Thoracic aorta (tissue), 2 donors: ENCODE measurements around the gene DLGAP4. TPM values are rescaled to one million over a fixed set of nuclear protein-coding genes. Genes with fewer than 3 reads are reported as not detected.

Source experiments
- ATAC-seq: fragments of 150-250 bp; one replicate; pipeline ENCODE4 v1.8.0; 2017; ENCODE audit warnings: low read depth; ENCODE audit not compliant: insufficient number of reproducible peaks, low FRiP score
- DNase-seq: peaks from one replicate; pipeline ENCODE4 v3.0.0-alpha.2; 2020; ENCODE audit warnings: low spot score
- H3K27ac ChIP-seq, 2 donors: fragments of 200-600 bp; sonication (generic); 1 replicate in 1 of 2; 2 replicates in 1 of 2; pipeline ENCODE4 v1.5.1; 2016; ENCODE audit warnings: mild to moderate bottlenecking in 2 of 2, moderate library complexity in 2 of 2
- H3K27me3 ChIP-seq: fragments of 200-600 bp; sonication (generic); replicated peaks from 2 replicates; pipeline ENCODE4 v1.6.0; 2016; ENCODE audit warnings: mild to moderate bottlenecking; ENCODE audit not compliant: insufficient read depth
- H3K36me3 ChIP-seq: fragments of 200-600 bp; sonication (generic); one replicate; pipeline ENCODE4 v1.5.1; 2016
- H3K4me1 ChIP-seq, 2 donors: fragments of 200-600 bp; sonication (generic); 1 replicate in 1 of 2; 2 replicates in 1 of 2; pipeline versions ENCODE4 v1.5.1 to v1.6.0; 2016; ENCODE audit warnings: low read depth in 2 of 2, mild to moderate bottlenecking in 1 of 2; ENCODE audit not compliant: control insufficient read depth in 1 of 2
- H3K4me3 ChIP-seq: fragments of 200-600 bp; sonication (generic); 2 replicates; pipeline ENCODE4 v1.5.1; 2016; ENCODE audit warnings: mild to moderate bottlenecking
- H3K9me3 ChIP-seq: fragments of 200-600 bp; sonication (generic); 2 replicates; pipeline ENCODE4 v1.5.1; 2016
- CTCF ChIP-seq: fragments of 200-600 bp; sonication (generic); IDR thresholded peaks from one replicate; pipeline ENCODE4 v1.5.1; 2019; ENCODE audit warnings: antibody characterized with exemption
- total RNA-seq, 2 donors: library from RNA; depleted of rRNA; stranded (reverse); fragments of >200 nt; gene quantifications; one replicate each; pipeline versions ENCODE4 v1.1.0 to v1.2.3, GENCODE V29; 2016

Gene DLGAP4
- total RNA-seq, 2 donors from 2014 or later = 66.2 to 105 TPM

- no peaks in the 10 kb centered on the region for H3K9me3 ChIP-seq
- no peak for TF ChIP-seq CTCF
- H3K4me3 ChIP-seq = no peak overlapping the region
- no peak overlapping the region for H3K27ac ChIP-seq
- no peak for DNase-seq
- H3K4me1 ChIP-seq = peaks cover 8 to 9% of the 10 kb centered on the region in 2 donors
- H3K36me3 ChIP-seq = no peaks in the 10 kb centered on the region
- H3K27me3 ChIP-seq = peaks cover 23% of the 10 kb centered on the region
- ATAC-seq = no peak
Measured at GRCh38 chr20:36310215-36310981, 4.3 kb downstream of the DLGAP4 start.

- Histone ChIP-seq H3K9me3 (no peaks in the 10 kb centered on the region), H3K4me1 (peaks cover 6 to 8% of the 10 kb centered on the region in 2 donors), H3K4me3 (no peak overlapping the region), H3K36me3 (no peaks in the 10 kb centered on the region), H3K27me3 (peaks cover 18% of the 10 kb centered on the region), H3K27ac (no peak overlapping the region)
- ATAC-seq (no peak), DNase-seq (no peak)
- no peak for TF ChIP-seq CTCF
Measured at GRCh38 chr20:36311141-36311853, 5.2 kb downstream of the DLGAP4 start.

- Histone ChIP-seq H3K36me3 (no peaks in the 10 kb centered on the region), H3K27me3 (peaks cover 12% of the 10 kb centered on the region), H3K4me3 (no peak overlapping the region), H3K9me3 (no peaks in the 10 kb centered on the region), H3K27ac (no peak overlapping the region), H3K4me1 (peaks cover 0 to under 1% of the 10 kb centered on the region in 2 donors)
- ATAC-seq (no peak), DNase-seq (no peak)
- no peak for TF ChIP-seq CTCF
Measured at GRCh38 chr20:36311854-36312723, 6.0 kb downstream of the DLGAP4 start.

- Histone ChIP-seq H3K9me3 (no peaks in the 10 kb centered on the region), H3K27me3 (peaks cover 4% of the 10 kb centered on the region), H3K27ac (no peak overlapping the region), H3K4me3 (no peak overlapping the region), H3K4me1 (no peaks in the 10 kb centered on the region), H3K36me3 (no peaks in the 10 kb centered on the region)
- no peak for ATAC-seq
- no peak for DNase-seq
- no peak for TF ChIP-seq CTCF
Measured at GRCh38 chr20:36312724-36313441, 6.7 kb downstream of the DLGAP4 start.
